HG03066 (cell line): ENCODE data around the gene EGR1.
"Not testable (repeated sequence)": the region's sequence is repeated elsewhere in the genome, so short reads cannot be mapped to it uniquely, and the experiment has no call there.

Experiments
- ATAC-seq: cut with Tn5 transposase; IDR thresholded peaks from one replicate; pipeline ENCODE4 v1.9.1; 2021; ENCODE audit warnings: low read depth; ENCODE audit not compliant: unreplicated experiment

Gene EGR1

GRCh38 chr5:138506370-138507306 lies 41.4 kb downstream of the EGR1 start:
- no peak for ATAC-seq

DNA sequence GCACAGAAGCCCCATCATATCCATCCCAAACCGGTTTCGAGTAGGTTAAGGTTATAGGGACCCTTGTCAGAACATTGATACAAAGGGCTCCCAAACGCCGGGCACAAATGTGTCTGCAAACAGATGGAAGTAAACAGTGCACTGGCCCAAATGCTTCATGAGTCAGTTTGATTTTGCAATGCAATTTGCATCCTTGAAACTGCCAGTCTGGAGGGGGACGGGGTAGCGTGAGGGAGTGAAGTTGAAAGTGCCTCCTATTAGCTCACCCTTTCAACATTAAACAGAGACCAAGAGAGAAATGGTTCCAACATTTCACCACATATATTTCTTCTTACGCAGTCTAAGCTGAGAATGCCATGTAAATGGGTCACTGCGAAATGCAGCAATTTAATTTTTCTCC lies 42.2 kb downstream of the EGR1 start:
- ATAC-seq: not testable (repeated sequence)

- no peak for ATAC-seq
Measured at GRCh38 chr5:138508958-138509357, 43.7 kb downstream of the EGR1 start.

- no peak for ATAC-seq
Measured at GRCh38 chr5:138514021-138514420, 48.7 kb downstream of the EGR1 start.

DNA sequence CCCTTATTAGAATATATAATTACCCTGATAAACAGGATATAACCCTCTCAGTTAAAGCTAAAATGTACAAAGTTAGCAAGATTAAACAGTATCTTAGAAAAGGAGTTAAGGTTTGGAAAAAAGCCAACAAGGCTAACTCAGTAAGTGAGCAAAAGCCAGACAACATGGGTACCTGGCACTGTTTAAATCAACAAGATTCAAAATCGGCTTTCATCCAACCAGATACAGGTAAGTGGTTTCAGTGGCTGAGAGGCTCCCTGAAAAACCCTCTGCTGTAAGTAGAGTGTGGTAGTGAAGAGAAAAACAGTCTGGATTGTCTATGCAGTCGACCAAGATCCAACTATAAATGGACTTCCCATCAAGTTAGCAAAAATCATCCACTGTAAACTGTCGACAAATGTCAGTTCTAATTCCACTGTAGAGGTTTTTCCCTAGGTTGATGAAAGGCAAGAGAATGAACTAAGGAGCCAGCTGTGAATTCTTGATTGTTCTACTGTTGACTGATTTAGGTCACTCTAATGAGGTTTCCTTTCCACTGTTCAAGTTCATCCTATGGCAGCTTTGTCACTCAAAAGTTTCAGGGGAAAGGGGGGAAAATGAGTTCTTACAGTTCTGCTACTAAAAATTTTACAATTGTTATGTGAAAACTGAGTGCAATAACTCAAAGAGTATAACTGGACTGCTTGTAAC lies 50.4 kb downstream of the EGR1 start:
- ATAC-seq: no peak

GRCh38 chr5:138517437-138517836 lies 52.2 kb downstream of the EGR1 start:
- no peak for ATAC-seq
